HL-60 (cell line): Measurements from ENCODE around the gene LDLRAD3.

ENCODE experiments used
- GABPA ChIP-seq: IDR thresholded peaks from 2 replicates; pipeline ENCODE4 v1.6.1; 2012; ENCODE audit warnings: low read depth
- POLR2AphosphoS5 ChIP-seq: IDR thresholded peaks from 2 replicates; pipeline ENCODE4 v1.6.1; 2012; ENCODE audit warnings: low read depth
- TF ChIP-seq, protein P1 (sequence below): IDR thresholded peaks from one replicate; pipeline ENCODE4 v1.5.1; 2011; ENCODE audit warnings: low read length, control low read depth, inconsistent platforms; ENCODE audit not compliant: insufficient read depth

- TF ChIP-seq, protein P1, sequence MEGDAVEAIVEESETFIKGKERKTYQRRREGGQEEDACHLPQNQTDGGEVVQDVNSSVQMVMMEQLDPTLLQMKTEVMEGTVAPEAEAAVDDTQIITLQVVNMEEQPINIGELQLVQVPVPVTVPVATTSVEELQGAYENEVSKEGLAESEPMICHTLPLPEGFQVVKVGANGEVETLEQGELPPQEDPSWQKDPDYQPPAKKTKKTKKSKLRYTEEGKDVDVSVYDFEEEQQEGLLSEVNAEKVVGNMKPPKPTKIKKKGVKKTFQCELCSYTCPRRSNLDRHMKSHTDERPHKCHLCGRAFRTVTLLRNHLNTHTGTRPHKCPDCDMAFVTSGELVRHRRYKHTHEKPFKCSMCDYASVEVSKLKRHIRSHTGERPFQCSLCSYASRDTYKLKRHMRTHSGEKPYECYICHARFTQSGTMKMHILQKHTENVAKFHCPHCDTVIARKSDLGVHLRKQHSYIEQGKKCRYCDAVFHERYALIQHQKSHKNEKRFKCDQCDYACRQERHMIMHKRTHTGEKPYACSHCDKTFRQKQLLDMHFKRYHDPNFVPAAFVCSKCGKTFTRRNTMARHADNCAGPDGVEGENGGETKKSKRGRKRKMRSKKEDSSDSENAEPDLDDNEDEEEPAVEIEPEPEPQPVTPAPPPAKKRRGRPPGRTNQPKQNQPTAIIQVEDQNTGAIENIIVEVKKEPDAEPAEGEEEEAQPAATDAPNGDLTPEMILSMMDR: no peak
- no peak for TF ChIP-seq POLR2AphosphoS5
- no peak for TF ChIP-seq GABPA
These were observed 126.5 kb downstream of the LDLRAD3 start for GRCh38 chr11:36070213-36070953.
